Measurements from ENCODE around the gene PDE11A.
A peak's percentile ranks its signal among the peaks of the same experiment; 100 is the strongest.

The PDE11A gene

GRCh38 chr2:177758591-177759371, 313.8 kb downstream of the PDE11A start:
- DNase-seq (ENCODE audit: low spot score), result peak; percentile 82

GRCh38 chr2:177756336-177756735, 316.2 kb downstream of the PDE11A start:
- no peak for DNase-seq (ENCODE audit: low spot score)

GRCh38 chr2:177754492-177754873, 318.1 kb downstream of the PDE11A start:
- DNase-seq (ENCODE audit: low spot score), result no peak

GRCh38 chr2:177753682-177754491, 318.7 kb downstream of the PDE11A start:
- DNase-seq (ENCODE audit: low spot score), result peak; percentile 89

- DNase-seq (ENCODE audit: low spot score), result no peak
These were observed 324.2 kb downstream of the PDE11A start for GRCh38 chr2:177748360-177748759.

GRCh38 chr2:177747384-177747783, 325.2 kb downstream of the PDE11A start:
- no peak for DNase-seq (ENCODE audit: low spot score)

GRCh38 chr2:177746358-177746757, 326.2 kb downstream of the PDE11A start:
- DNase-seq (ENCODE audit: low spot score), result no peak

- no peak for DNase-seq (ENCODE audit: low spot score)
These were observed 327.0 kb downstream of the PDE11A start for GRCh38 chr2:177745531-177745930.

GRCh38 chr2:177742851-177743250, 329.7 kb downstream of the PDE11A start:
- no peak for DNase-seq (ENCODE audit: low spot score)

- DNase-seq (ENCODE audit: low spot score), result no peak
These were observed 330.7 kb downstream of the PDE11A start for GRCh38 chr2:177741866-177742265.

- DNase-seq (ENCODE audit: low spot score), result no peak
These were observed 331.9 kb downstream of the PDE11A start for GRCh38 chr2:177740700-177741099.

- DNase-seq (ENCODE audit: low spot score), result no peak
These were observed 333.9 kb downstream of the PDE11A start for GRCh38 chr2:177738461-177739235.

- DNase-seq (ENCODE audit: low spot score), result no peak
These were observed 337.2 kb downstream of the PDE11A start for GRCh38 chr2:177735318-177735803.

GRCh38 chr2:177733322-177733855, 339.2 kb downstream of the PDE11A start:
- no peak for DNase-seq (ENCODE audit: low spot score)

GRCh38 chr2:177731384-177731783, 341.2 kb downstream of the PDE11A start:
- no peak for DNase-seq (ENCODE audit: low spot score)

- no peak for DNase-seq (ENCODE audit: low spot score)
These were observed 341.8 kb downstream of the PDE11A start for GRCh38 chr2:177730792-177731191.

GRCh38 chr2:177730363-177730762, 342.2 kb downstream of the PDE11A start:
- no peak for DNase-seq (ENCODE audit: low spot score)

GRCh38 chr2:177728920-177729319, 343.7 kb downstream of the PDE11A start:
- no peak for DNase-seq (ENCODE audit: low spot score)

GRCh38 chr2:177728399-177728765, 344.2 kb downstream of the PDE11A start:
- no peak for DNase-seq (ENCODE audit: low spot score)

- DNase-seq (ENCODE audit: low spot score), result no peak
These were observed 344.8 kb downstream of the PDE11A start for GRCh38 chr2:177727577-177728398.

- no peak for DNase-seq (ENCODE audit: low spot score)
These were observed 345.6 kb downstream of the PDE11A start for GRCh38 chr2:177726931-177727348.

All from Ammon's horn (tissue), 1 donor.